Ovary (tissue), 9 donors: Measurements from ENCODE around the gene CLCN6. TPM values are rescaled to one million over a fixed set of nuclear protein-coding genes. Genes with fewer than 3 reads are reported as not detected.

Experiments
- DNase-seq, 5 donors: peaks; one replicate each; pipeline ENCODE4 v3.0.0-alpha.2; 2019 to 2020
- H3K27ac ChIP-seq, 2 donors: fragments of 200-600 bp; one replicate each; pipeline versions ENCODE4 v1.5.1 to v1.8.0; 2019 to 2022
- H3K27me3 ChIP-seq: fragments of 200-600 bp; one replicate; pipeline ENCODE4 v1.8.0; 2022
- H3K36me3 ChIP-seq: fragments of 200-600 bp; sonication (generic); one replicate; pipeline ENCODE4 v1.5.1; 2019
- H3K4me1 ChIP-seq: one replicate; pipeline ENCODE4 v1.8.1; 2013; ENCODE audit warnings: mild to moderate bottlenecking, moderate library complexity; ENCODE audit not compliant: insufficient read depth
- H3K4me3 ChIP-seq: fragments of 200-600 bp; sonication (generic); one replicate; pipeline ENCODE4 v1.5.1; 2017
- H3K9me3 ChIP-seq, 2 donors: fragments of 200-600 bp in 1 of 2; sonication (generic) in 1 of 2; one replicate each; pipeline versions ENCODE4 v1.5.1 to v1.8.1; 2013 to 2019; ENCODE audit warnings: mild to moderate bottlenecking in 1 of 2, moderate library complexity in 1 of 2
- EP300 ChIP-seq: sonication (generic); formaldehyde crosslinking; IDR thresholded peaks from one replicate; pipeline ENCODE4 v1.6.1; 2017; ENCODE audit warnings: antibody characterized with exemption
- POLR2A ChIP-seq: fragments of 450-650 bp; IDR thresholded peaks from one replicate; pipeline ENCODE4 v1.6.1; 2017; ENCODE audit warnings: antibody characterized with exemption, mild to moderate bottlenecking, moderate library complexity
- WGBS, 3 donors: extraction: QIAGEN DNeasy Blood & Tissue Kit in 1 of 3; methylation state at CpG; one replicate each; pipeline versions ENCODE4 v1.1.5 to v1.1.7; 2013 to 2017; 5-methylcytosine and 5-hydroxymethylcytosine counted together
- intact Hi-C, 4 donors: fragments of 100-400 bp; cut with DNase I; formaldehyde crosslinking; loops; one replicate each; pipeline versions ENCODE4 v1.11.0 to v1.15.1; 2022 to 2023
- polyA plus RNA-seq, 2 donors: library from polyadenylated mRNA; stranded (reverse); fragments of 200-250 nt in 1 of 2; fragments of 350-450 nt in 1 of 2; fragmentation: Illumina TruSeq in 1 of 2; extraction: RNeasy Lipid Tissue Mini Kit (QIAGEN cat#74804) in 1 of 2; gene quantifications; one replicate each; pipeline ENCODE4 v1.2.3, GENCODE V29; 2013 to 2014
- total RNA-seq, 7 donors: library from RNA; depleted of rRNA in 2 of 7; stranded (reverse); fragments of >200 nt in 2 of 7; fragmentation: NEBNext Ultra II Directional in 3 of 7; extraction: Animal tissue kit (Norgen Biotek cat#: 25700) in 3 of 7; gene quantifications; one replicate each; pipeline versions ENCODE4 v1.1.0 to v1.2.4, GENCODE V29; 2016 to 2023
- TF ChIP-seq, protein P1 (sequence below), 3 donors: fragments of 450-650 bp in 2 of 3; fragments of 200-600 bp in 1 of 3; IDR thresholded peaks; one replicate each; pipeline versions ENCODE4 v1.5.1 to v1.8.0; 2016 to 2022; ENCODE audit warnings: antibody characterized with exemption in 3 of 3, mild to moderate bottlenecking in 1 of 3
- donor health status: DM: no; HTN: no; CAD: no; lungs with moderate emphysema.
- donor health status: DM: no; HTN: no; CAD: no.
- donor health status: Bipolar disorder and iron deficiency.
- donor health status: DM: yes; HTN: yes; CAD: no.
- donor health status: DM: no; HTN: no; CAD: no.
- donor health status: DM: yes; HTN: yes; CAD: no.

CLCN6 gene
- total and polyA plus RNA-seq, 9 donors, result 11.7 to 39.7 (median 25.6) TPM

DNA sequence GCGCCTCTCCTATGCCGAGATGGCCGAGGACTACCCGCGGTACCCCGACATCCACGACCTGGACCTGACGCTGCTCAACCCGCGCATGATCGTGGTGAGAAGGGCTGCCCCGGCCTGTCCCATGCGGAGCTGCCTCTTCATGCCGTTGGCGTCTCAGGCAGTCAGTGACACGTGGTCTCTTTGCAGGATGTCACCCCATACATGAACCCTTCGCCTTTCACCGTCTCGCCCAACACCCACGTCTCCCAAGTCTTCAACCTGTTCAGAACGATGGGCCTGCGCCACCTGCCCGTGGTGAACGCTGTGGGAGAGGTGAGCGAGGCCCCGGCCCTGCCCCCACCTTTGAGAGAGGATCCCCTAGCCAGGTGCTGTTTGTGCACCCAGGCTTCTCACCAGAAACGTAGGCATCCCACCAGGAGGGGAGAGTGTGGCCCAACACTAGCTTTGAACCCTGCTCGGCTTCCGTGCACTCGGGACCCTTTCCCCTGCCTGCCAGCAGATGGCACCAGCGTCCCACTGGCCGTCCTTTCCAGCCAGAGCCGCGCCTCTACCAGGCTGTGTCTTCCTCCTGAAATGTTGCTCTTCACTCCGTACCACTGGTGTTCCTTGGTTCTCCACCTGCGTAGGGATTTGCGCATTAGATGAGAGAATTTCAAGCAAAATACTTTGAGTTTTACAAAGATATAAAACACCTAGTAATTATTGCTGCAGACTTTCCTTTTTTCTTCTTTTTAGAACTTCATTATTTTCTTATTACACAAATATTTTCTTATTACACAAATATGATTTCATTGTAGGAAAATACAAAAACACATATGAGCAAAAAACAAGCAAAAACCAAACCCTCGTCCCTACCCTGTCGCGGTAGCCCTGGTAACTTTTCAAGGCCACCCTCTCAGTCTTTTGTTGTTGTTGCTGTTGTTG is 32.6 kb downstream of the CLCN6 start:
- peaks cover 6% of the 10 kb centered on the region for H3K4me1 ChIP-seq
- WGBS, 3 donors, result 55 to 61% (median 58%) methylated on average over 38 to 40 of the region's 40 CpGs
- intact Hi-C loops, result loop anchor here in 3 of 4 donors (5.0 to 10.0 kb wide), 3 partner anchors 69 to 366 kb away; no protein-coding TSS in a partner anchor

DNA sequence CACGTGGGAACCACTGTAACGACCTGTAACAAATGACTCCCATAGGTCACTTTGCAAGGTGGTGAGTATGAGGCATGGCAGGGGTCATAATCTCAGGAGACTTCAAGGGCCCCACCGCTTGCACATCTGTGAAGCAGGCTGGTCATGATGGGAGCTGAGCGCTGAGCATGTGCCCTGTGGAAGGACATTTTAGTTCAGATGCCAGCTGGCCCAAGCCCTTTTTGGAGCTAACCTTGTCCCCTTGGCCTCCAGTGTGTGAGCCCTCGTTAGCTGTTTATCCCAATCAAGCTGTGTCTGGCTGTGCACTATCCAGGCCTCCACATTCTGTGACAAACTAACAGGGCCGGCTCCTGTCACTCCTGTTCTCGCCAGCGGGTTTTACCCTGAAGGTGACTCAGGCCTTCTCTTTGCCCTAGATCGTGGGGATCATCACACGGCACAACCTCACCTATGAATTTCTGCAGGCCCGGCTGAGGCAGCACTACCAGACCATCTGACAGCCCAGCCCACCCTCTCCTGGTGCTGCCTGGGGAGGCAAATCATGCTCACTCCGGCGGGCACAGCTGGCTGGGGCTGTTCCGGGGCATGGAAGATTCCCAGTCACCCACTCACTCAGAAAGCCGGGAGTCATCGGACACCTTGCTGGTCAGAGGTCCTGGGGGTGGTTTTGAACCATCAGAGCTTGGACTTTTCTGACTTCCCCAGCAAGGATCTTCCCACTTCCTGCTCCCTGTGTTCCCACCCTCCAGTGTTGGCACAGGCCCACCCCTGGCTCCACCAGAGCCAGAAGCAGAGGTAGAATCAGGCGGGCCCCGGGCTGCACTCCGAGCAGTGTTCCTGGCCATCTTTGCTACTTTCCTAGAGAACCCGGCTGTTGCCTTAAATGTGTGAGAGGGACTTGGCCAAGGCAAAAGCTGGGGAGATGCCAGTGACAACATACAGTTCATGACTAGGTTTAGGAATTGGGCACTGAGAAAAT is 34.0 kb downstream of the CLCN6 start:
- Histone ChIP-seq H3K4me3 (no peak overlapping the region), H3K9me3 (no peaks in the 10 kb centered on the region), H3K27me3 (no peaks in the 10 kb centered on the region), H3K4me1 (peaks cover 6% of the 10 kb centered on the region), H3K36me3 (no peaks in the 10 kb centered on the region), H3K27ac (no peak overlapping the region)
- no peak for TF ChIP-seq EP300
- TF ChIP-seq, protein P1, sequence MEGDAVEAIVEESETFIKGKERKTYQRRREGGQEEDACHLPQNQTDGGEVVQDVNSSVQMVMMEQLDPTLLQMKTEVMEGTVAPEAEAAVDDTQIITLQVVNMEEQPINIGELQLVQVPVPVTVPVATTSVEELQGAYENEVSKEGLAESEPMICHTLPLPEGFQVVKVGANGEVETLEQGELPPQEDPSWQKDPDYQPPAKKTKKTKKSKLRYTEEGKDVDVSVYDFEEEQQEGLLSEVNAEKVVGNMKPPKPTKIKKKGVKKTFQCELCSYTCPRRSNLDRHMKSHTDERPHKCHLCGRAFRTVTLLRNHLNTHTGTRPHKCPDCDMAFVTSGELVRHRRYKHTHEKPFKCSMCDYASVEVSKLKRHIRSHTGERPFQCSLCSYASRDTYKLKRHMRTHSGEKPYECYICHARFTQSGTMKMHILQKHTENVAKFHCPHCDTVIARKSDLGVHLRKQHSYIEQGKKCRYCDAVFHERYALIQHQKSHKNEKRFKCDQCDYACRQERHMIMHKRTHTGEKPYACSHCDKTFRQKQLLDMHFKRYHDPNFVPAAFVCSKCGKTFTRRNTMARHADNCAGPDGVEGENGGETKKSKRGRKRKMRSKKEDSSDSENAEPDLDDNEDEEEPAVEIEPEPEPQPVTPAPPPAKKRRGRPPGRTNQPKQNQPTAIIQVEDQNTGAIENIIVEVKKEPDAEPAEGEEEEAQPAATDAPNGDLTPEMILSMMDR (IDR thresholded peaks at IDR 0.05), result no peak
- TF ChIP-seq POLR2A, result no peak
- WGBS, 3 donors, result 84 to 85% (median 84%) methylated on average over 20 of the region's 20 CpGs
- DNase-seq, result no peak
- intact Hi-C loops, result loop anchor here (5.0 to 10.0 kb wide), 7 partner anchors 52 to 365 kb away; no protein-coding TSS in a partner anchor

More for the DNA sequence above, 32.6 kb downstream of the CLCN6 start:
- no peak for TF ChIP-seq POLR2A
- TF ChIP-seq, protein P1 (IDR thresholded peaks at IDR 0.05), result peak; percentile 85 to 87 (median 85)
- no peaks in the 10 kb centered on the region for H3K27me3 ChIP-seq
- peak; percentile 66 to 84 (median 78) for DNase-seq
- H3K36me3 ChIP-seq, result no peaks in the 10 kb centered on the region
- no peak overlapping the region for H3K4me3 ChIP-seq
- no peaks in the 10 kb centered on the region for H3K9me3 ChIP-seq
- H3K27ac ChIP-seq, result no peak overlapping the region

DNA sequence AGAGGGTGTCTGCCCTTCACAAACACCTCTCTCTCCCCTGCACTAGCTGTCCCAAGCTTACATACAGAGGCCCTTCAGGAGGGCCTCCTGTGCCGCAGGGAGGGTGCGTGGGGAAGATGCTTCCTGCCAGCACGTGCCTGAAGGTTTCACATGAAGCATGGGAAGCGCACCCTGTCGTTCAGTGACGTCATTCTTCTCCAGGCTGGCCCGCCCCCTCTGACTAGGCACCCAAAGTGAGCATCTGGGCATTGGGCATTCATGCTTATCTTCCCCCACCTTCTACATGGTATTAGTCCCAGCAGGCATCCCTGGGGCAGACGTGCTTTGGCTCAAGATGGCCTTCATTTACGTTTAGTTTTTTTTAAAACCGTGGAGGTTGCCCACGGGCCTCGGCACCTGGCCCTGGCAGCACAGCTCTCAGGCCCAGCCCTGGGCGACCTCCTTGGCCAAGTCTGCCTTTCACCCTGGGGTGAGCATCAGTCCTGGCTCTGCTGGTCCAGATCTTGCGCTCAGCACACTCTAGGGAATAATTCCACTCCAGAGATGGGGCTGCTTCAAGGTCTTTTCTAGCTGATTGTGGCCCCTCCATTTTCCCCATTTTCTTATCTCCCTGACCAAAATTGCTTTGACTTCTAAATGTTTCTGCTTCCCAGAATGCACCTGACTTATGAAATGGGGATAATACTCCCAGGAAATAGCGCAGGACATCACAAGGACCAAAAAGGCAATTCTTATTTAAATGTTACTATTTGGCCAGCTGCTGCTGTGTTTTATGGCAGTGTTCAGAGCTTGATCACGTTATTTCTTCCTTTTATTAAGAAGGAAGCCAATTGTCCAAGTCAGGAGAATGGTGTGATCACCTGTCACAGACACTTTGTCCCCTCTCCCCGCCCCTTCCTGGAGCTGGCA is 35.5 kb downstream of the CLCN6 start:
- no peak for DNase-seq
- Histone ChIP-seq H3K27ac (no peak overlapping the region), H3K36me3 (no peaks in the 10 kb centered on the region), H3K9me3 (no peaks in the 10 kb centered on the region), H3K4me3 (no peak overlapping the region), H3K4me1 (peaks cover 6% of the 10 kb centered on the region), H3K27me3 (no peaks in the 10 kb centered on the region)
- 49 to 60% (median 50%) methylated on average over 17 of the region's 17 CpGs for WGBS, 3 donors
- intact Hi-C loops, result loop anchor here (5.0 to 10.0 kb wide), 5 partner anchors 51 to 363 kb away; no protein-coding TSS in a partner anchor
- TF ChIP-seq EP300 (no peak), POLR2A (no peak)
- TF ChIP-seq, protein P1 (IDR thresholded peaks at IDR 0.05), result no peak
